Measurements from ENCODE around the gene CST6.

CST6 gene

DNA sequence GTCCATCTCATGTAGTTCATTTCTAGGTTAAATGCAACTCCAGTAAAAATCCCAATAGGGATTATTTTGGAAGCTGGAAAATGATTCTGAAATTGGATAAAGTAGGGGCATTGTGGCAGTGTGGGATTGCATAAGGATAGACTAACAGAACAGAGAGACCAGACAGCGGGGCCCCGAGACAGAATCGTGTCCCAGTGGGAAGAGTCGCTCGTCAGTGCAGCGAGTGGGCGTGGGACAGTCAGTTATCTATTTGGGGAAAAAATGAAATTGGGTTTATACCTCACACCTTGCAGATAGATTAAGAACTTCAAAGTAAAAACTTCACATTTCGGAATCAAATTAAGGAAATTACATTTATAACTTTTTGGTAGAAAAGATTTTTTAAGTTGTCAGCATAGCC lies 39.7 kb upstream of the CST6 start:
- no peak for TF ChIP-seq ZFX (IDR thresholded peaks at IDR 0.05)
- TF ChIP-seq, protein P1, sequence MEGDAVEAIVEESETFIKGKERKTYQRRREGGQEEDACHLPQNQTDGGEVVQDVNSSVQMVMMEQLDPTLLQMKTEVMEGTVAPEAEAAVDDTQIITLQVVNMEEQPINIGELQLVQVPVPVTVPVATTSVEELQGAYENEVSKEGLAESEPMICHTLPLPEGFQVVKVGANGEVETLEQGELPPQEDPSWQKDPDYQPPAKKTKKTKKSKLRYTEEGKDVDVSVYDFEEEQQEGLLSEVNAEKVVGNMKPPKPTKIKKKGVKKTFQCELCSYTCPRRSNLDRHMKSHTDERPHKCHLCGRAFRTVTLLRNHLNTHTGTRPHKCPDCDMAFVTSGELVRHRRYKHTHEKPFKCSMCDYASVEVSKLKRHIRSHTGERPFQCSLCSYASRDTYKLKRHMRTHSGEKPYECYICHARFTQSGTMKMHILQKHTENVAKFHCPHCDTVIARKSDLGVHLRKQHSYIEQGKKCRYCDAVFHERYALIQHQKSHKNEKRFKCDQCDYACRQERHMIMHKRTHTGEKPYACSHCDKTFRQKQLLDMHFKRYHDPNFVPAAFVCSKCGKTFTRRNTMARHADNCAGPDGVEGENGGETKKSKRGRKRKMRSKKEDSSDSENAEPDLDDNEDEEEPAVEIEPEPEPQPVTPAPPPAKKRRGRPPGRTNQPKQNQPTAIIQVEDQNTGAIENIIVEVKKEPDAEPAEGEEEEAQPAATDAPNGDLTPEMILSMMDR (conservative IDR thresholded peaks at IDR 0.05), result no peak
- H3K27ac ChIP-seq, result no peak overlapping the region

- no peak overlapping the region for H3K27ac ChIP-seq
- TF ChIP-seq ZFX (IDR thresholded peaks at IDR 0.05), result no peak
- TF ChIP-seq, protein P1 (conservative IDR thresholded peaks at IDR 0.05), result no peak
These were observed 38.2 kb upstream of the CST6 start for GRCh38 chr11:65973439-65974110.

DNA sequence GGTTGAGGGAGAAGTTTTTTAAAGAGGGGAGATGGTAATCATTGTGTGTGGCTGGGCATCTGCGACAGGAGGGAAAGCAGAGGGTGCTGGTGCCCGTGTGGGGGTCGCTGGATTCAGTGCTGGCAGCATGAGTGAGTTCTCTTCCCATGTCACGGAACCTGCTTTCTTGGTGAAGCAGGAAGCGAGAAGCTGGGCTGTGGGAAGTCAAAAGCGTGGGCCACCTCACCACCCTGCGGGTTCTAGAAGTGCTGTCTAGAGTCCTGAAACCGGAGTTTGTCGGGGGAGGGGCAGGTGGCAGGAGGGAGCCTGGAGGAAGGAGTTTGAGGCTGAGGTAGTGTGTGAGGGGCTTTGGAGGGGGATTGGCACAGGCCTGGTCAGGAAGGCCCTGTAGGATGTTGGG lies 36.0 kb upstream of the CST6 start:
- no peak overlapping the region for H3K27ac ChIP-seq
- TF ChIP-seq, protein P1 (conservative IDR thresholded peaks at IDR 0.05), result no peak
- TF ChIP-seq ZFX (IDR thresholded peaks at IDR 0.05), result no peak

GRCh38 chr11:65976216-65977176 lies 35.3 kb upstream of the CST6 start:
- no peak for TF ChIP-seq ZFX (IDR thresholded peaks at IDR 0.05)
- TF ChIP-seq, protein P1 (conservative IDR thresholded peaks at IDR 0.05), result no peak
- H3K27ac ChIP-seq, result no peak overlapping the region

- no peak overlapping the region for H3K27ac ChIP-seq
- TF ChIP-seq ZFX (IDR thresholded peaks at IDR 0.05), result no peak
- TF ChIP-seq, protein P1 (conservative IDR thresholded peaks at IDR 0.05), result no peak
These were observed 34.0 kb upstream of the CST6 start for GRCh38 chr11:65977621-65978390.

DNA sequence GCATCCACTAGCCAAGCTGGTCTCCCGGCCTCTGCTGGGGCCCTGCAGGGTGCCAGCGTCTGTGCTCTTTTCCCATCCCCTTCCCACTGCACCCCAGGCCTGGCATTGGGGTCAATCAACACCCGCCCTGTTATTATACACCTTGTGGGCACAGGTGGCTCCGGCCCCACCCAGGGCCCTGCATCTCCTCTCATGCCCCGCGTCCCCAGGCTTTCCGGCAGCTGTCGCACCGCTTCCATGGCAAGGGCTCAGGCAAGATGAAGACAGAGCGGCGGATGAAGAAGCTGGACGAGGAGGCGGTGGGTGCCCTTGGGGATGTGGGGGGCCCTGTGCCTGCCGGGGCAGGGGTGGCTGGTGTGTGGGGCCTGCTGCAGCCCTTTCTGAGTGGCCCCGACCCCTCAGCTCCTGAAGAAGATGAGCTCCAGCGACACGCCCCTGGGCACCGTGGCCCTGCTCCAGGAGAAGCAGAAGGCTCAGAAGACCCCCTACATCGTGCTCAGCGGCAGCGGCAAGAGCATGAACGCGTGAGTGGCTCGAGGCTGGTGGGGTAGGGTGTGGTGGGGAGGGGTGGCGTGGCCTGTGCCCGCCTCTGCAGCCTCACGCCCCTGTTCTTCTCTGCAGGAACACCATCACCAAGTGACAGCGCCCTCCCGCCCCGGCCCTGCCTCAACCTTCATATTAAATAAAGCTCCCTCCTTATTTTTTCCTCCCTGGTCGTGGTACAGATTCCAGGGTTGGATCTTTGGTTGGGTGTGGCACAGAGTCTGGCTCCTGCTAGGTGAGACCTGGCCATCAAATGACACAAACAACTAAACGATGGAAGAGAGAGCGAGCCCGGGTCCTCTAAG lies 33.2 kb upstream of the CST6 start:
- TF ChIP-seq ZFX (IDR thresholded peaks at IDR 0.05), result no peak
- TF ChIP-seq, protein P1 (conservative IDR thresholded peaks at IDR 0.05), result no peak
- H3K27ac ChIP-seq, result no peak overlapping the region

Data from C4-2B (cell line).